ENCODE results near the gene LKAAEAR1. TPM values are rescaled to one million over a fixed set of nuclear protein-coding genes. Genes with fewer than 3 reads are reported as not detected.

The LKAAEAR1 gene
- total and polyA plus RNA-seq, 2 of the 13 experiments (the other 11 are each of a cell fraction or from before 2014, with no cell fraction given) = not detected

DNA sequence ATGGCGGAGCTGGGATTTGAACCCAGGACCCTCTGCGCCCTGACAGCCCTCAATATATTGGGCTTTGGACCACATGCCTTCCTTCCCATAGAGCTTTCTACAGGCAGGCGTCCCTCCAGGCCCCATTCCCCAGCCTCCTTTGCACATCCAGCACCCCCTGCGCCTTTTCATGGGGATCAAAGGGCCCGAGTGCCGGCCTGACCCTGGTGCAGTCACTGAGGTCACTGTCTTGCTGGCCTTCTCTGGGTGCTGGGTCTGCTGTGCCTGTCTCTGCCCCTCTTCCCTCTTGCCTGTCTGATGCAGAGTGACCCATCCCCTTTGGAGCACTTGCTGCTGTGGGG, 2.6 kb downstream of the LKAAEAR1 start (continued):
- TF ChIP-seq, protein P1, sequence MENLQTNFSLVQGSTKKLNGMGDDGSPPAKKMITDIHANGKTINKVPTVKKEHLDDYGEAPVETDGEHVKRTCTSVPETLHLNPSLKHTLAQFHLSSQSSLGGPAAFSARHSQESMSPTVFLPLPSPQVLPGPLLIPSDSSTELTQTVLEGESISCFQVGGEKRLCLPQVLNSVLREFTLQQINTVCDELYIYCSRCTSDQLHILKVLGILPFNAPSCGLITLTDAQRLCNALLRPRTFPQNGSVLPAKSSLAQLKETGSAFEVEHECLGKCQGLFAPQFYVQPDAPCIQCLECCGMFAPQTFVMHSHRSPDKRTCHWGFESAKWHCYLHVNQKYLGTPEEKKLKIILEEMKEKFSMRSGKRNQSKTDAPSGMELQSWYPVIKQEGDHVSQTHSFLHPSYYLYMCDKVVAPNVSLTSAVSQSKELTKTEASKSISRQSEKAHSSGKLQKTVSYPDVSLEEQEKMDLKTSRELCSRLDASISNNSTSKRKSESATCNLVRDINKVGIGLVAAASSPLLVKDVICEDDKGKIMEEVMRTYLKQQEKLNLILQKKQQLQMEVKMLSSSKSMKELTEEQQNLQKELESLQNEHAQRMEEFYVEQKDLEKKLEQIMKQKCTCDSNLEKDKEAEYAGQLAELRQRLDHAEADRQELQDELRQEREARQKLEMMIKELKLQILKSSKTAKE (CRISPR knock-in tag; IDR thresholded peaks at IDR 0.05; ENCODE audit: borderline replicate concordance) = peak; percentile 23; the same call in 1 of the 2 replicates
- TF ChIP-seq ZNF615 (CRISPR knock-in tag; IDR thresholded peaks at IDR 0.05; ENCODE audit: borderline replicate concordance) (0 out of 2 replicates have a peak, but pooled peaks have one; percentile 52), ATM (IDR thresholded peaks at IDR 0.05; ENCODE audit: borderline replicate concordance) (no peak), ZNF333 (CRISPR knock-in tag; IDR thresholded peaks at IDR 0.05; ENCODE audit: borderline replicate concordance) (no peak), NFKB2 (CRISPR knock-in tag; IDR thresholded peaks at IDR 0.05; ENCODE audit: borderline replicate concordance) (peak; percentile 16; the same call in 1 of the 2 replicates), PAX8 (CRISPR knock-in tag; IDR thresholded peaks at IDR 0.05; ENCODE audit: borderline replicate concordance) (no peak), PHF8 (CRISPR knock-in tag; IDR thresholded peaks at IDR 0.05) (0 out of 2 replicates have a peak, but pooled peaks have one; percentile 7), RARA (CRISPR knock-in tag; IDR thresholded peaks at IDR 0.05) (0 out of 2 replicates have a peak, but pooled peaks have one; percentile 6), IRF2 (CRISPR knock-in tag; IDR thresholded peaks at IDR 0.05) (no peak), ZNF687 (CRISPR knock-in tag; IDR thresholded peaks at IDR 0.05) (peak; percentile 21; the same call in 1 of the 2 replicates)

Data from HepG2 (cell line).